NK-92 (cell line): ENCODE results near the gene SMIM28.

ENCODE experiments used
- DNase-seq: peaks from one replicate; lab custom pipeline; 2025; ENCODE audit not compliant: unreplicated experiment; lab: John Stamatoyannopoulos, UW

The SMIM28 gene

GRCh38 chr6:138428944-138429598, 51.4 kb downstream of the SMIM28 start:
- DNase-seq: no peak

GRCh38 chr6:138429761-138430160, 52.1 kb downstream of the SMIM28 start:
- DNase-seq: no peak

DNA sequence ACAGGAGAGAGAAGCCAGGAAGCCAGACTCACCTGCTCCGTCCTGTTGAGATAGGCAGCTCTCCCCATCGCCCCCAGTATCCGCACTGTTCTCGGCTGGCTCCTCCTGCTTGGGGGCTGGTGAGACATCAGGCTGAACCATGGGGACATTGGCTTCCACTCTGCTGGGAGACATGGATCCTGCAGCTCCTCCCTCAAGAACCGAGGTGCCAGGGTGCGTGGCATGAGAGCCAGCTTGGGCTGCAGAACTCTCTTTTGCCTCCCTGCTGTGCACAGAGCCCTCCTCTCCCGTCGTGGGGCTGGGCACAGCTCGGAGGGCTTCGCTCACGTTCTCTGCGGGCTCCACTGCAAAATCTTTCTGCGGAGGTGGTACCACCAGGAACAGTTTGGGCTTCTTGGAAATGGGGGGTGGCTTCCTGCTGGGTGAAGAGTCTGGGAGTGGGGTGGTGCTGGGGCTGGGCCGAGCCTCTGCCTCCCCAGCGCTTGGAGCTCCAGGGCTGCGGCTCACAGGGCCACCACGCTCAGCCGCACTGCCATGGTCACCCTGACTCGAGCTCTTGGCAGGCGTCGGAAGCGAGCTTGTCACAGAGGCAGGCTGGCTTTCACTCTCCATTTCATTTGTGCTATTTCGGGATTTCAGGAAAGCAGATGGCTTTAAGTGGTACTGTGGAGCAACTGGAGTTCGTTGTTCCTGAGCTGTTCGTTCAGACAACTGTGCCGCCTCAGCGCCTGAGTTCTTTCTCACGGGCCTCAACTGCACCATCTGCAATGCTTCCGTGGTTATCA, 52.8 kb downstream of the SMIM28 start:
- DNase-seq: no peak

- DNase-seq: no peak
Observed at GRCh38 chr6:138431256-138432062, 53.8 kb downstream of the SMIM28 start.

DNA sequence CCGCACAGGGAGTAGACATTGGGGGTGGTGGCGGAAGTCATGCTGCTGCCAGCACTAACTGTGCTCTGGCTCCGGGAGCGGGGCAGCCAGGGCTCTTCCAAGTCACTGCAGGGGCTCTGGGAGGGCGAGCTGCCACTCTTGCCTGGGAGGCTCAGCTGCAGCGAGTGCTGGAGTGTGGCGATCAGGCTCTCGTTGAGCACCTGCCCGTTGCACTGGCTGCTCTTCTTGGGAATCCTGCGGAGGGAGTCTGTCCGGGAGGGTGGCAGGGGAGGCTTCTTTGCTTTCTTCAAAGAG, 54.3 kb downstream of the SMIM28 start:
- no peak for DNase-seq
